Diencephalon (tissue), 1 donor: ENCODE results near the gene TM4SF4. TPM values are rescaled to one million over a fixed set of nuclear protein-coding genes. Genes with fewer than 3 reads are reported as not detected.

ENCODE experiments used
- small RNA-seq: library from RNA; depleted of rRNA; stranded (forward); fragments of <200 nt; gene quantifications from one replicate; pipeline ENCODE3, GENCODE V24; 2014
- total RNA-seq: library from RNA; depleted of rRNA; stranded (reverse); fragments of >200 nt; gene quantifications from one replicate; pipeline ENCODE4 v1.2.3, GENCODE V29; 2014

The TM4SF4 gene
- total RNA-seq: 0.92 TPM

GRCh38 chr3:149474250-149474817 is at the start of gene TM4SF4:
Gene TM4SF4, plus strand, starts transcription at chr3:149474697. Its CDS starts 181 bp downstream, at chr3:149474878.

Small RNAs within 50 kb of the gene (small RNA-seq; reads per million reads assigned to genes)
- gene AC108751.2: not detected
- not detected for gene RNU6-1098P

Other genes with a start within 250 kb of the TM4SF4 start
- gene TM4SF18, start 141.1 kb upstream of the TM4SF4 start, total RNA-seq: 4.8 TPM
- gene TM4SF1, start 97.0 kb upstream of the TM4SF4 start, total RNA-seq: 17.3 TPM
- 18.5 TPM for gene WWTR1, start 183.3 kb downstream of the TM4SF4 start, total RNA-seq